GM18508 (cell line): ENCODE results near the gene NDC1.
"Not testable (repeated sequence)": the region's sequence is repeated elsewhere in the genome, so short reads cannot be mapped to it uniquely, and the experiment has no call there.

Experiments
- ATAC-seq: cut with Tn5 transposase; IDR thresholded peaks from one replicate; pipeline ENCODE4 v1.9.1; 2021; ENCODE audit warnings: moderate number of reproducible peaks; ENCODE audit not compliant: insufficient read depth, unreplicated experiment

The NDC1 gene

DNA sequence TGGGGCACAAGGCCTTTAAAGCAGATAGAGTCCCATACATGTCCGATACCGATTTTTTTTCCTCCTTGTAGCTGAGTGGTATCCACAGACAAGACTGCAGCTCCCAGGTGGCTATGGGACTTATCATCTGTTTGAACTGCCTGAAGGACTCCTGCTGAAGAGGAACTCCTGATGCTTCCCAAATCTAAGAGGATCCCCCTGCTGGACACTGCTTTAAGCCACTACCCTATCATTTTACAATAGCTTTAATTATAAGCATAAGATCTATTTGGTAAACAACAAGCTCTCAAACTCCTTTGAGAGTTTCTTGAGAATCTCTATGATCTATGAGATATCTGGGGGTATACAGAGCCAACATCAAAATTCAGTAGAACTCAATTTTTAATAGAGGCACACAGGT lies 11.7 kb downstream of the NDC1 start:
- ATAC-seq, result no peak

DNA sequence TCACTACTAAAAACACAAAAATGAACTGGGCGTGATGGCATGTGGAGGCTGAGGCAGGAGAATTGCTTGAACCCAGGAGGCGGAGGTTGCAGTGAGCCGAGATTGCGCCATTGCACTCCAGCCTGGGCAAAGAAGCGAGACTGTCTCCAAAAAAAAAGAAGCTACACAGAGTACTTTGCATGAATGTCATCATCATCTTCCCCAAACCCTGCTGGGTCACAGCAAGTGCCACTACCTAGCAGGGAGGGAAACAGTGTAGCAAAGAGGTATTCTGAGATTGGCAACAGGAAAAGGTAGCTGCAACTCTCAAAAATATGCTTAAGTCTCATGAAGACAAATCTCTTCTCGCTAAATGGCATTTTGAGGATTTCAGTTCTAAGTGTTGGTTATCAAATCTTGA lies 12.8 kb downstream of the NDC1 start:
- ATAC-seq, result no peak

DNA sequence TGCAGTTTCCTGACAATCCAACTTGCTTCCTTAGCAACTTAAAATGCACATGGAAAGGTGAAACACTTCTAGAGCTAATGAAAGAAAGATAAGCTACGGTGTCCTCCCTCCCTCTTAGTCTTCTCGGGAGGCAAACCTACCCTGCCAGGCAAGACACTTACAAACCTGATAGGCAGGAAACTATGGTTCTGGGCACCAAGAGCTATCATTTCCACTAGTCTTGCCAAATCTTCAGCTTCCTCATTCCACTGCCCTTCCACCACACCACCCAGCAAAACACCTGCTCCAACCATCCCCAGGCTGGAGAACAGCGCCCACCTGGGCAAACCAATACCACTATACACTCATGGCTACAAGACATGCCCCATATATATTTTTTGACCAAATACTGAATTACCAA lies 15.2 kb downstream of the NDC1 start:
- ATAC-seq, result no peak

DNA sequence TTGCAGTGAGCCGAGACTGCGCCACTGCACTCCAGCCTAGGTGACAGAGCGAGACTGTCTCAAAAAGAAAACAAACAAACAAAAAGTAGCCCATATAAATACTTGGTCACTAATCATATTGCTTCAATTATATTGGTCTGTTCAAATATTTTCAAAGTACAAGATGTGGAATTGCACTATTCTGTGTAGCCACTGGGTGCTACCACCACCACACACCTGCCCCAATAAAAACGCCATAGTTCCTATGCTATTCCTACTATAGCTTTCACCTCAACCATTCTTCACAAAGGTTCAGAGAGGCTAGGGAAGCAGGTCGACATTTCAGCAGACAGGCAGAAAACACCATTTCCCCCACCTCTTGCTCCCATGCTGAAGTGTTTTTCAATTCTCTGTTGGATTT lies 16.7 kb downstream of the NDC1 start:
- no peak for ATAC-seq

DNA sequence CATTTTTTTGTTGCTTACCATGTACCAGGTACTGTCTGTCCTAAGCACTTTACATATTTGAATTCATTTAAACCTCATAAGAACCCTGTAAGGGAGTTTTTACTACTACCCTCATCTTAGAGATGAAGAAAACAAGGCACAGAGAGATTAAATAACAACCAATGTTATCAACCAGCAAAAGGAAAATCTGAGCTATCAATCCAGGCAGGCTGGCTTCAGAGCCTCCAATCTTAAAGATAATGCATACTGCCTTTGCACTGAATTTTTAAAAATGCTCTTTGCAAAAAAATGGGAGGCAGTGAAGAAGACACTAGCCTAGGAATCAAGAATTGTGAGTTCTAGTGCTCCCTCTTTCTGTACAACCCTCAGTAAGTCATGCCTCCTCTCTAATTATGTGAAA lies 18.7 kb downstream of the NDC1 start:
- no peak for ATAC-seq

DNA sequence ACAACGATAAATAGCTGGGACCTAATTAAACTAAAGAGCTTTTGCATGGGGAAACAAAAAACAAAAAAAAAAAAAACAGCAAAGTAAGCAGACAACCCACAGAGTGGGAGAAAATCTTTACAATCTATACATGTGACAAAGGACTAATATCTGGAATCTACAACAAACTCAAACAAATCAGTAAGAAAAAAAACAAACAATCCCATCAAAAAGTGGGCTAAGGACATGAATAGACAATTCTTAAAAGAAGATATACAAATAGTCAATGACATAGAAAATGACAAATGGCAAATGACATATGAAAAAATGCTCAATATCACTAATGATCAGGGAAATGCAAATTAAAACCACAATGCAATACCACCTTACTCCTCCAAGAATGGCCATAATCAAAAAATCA lies 21.5 kb downstream of the NDC1 start:
- not testable (repeated sequence) for ATAC-seq

DNA sequence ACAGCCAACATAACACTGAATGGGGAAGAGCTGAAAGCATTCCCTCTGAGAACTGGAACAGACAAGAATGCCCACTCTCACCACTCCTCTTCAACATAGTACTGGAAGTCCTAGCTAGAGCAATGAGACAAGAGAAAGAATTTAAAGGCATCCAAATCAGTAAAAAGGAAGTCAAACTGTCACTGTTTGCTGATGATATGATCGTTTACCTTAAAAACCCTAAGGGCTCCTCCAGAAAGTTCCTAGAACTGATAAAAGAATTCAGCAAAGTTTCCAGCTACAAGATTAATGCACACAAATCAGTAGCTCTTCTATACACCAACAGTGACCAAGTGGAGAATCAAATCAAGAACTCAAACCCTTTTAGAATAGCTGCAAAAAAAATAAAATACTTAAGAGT lies 22.6 kb downstream of the NDC1 start:
- not testable (repeated sequence) for ATAC-seq

DNA sequence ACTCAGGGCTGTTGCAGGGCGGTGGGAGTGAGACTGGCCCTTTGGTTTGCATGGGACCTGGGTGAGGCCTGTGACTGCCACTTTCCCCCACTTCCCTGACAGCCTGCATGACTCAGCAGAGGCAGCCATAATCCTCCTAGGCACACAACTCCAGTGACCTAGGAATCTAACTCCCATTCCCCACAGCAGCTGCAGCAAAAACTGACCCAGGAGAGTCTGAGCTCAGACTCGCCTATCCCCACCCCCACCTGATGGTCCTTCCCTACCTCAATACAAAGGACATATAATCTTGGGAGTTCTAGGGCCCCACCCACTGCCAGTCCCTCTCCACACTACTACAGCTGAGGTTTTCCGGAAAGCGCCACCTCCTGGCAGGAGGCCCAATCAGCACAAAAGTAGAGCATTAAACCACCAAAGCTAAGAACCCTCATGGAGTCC lies 26.7 kb downstream of the NDC1 start:
- no peak for ATAC-seq

DNA sequence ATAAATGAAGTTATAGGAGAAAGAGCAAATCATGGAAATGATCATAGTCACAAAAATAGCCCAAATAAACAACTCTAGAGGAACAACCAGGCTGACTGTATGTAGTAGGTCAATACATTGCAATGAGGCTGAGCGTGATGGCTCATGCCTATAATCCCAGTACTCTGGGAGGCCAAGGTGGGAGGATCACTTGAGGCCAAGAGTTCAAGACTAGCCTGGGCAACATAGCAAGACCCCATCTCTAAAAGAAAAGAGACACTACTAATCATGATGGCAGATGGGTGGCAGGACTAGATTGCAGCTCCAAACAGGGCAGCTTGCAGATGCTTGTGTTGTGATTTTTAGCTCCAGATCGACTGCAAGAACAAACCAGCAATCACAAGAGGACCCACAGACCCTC lies 27.6 kb downstream of the NDC1 start:
- no peak for ATAC-seq

DNA sequence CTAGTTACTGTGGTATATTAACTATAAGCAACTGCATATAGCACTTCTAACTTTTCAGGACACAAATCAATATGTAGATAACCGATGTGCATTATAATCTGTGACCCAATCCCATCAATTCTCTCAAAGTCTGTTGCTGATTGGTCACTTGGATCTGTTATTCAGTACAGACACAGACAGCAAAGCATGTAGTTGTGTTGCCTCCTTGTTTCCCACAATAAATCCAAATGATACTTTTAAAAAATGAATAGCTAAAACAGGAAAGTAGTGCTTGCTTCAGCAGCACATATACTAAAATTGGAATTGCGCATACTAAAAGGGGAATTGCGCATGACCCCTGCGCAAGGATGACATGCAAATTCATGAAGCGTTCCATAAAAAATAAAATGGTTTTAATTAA lies 28.1 kb downstream of the NDC1 start:
- no peak for ATAC-seq

DNA sequence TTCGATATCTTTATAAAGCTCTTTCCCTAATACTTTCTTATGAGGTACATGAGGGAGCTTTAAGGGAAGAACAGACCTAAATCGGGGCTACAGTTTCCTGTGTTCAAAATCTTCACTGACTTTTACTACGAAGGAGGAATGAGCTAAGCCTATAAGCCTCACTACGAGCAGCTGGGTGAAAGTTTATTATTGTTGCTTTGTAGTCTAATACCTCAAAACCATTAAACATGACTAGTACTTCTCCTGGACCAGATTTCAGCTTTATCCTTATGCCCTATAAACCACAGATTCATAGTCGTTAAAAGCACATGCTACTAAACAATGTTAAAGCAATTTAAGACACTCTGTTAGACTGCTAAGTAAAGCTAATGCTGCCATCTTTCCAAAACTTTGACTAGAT lies 30.2 kb downstream of the NDC1 start:
- no peak for ATAC-seq

DNA sequence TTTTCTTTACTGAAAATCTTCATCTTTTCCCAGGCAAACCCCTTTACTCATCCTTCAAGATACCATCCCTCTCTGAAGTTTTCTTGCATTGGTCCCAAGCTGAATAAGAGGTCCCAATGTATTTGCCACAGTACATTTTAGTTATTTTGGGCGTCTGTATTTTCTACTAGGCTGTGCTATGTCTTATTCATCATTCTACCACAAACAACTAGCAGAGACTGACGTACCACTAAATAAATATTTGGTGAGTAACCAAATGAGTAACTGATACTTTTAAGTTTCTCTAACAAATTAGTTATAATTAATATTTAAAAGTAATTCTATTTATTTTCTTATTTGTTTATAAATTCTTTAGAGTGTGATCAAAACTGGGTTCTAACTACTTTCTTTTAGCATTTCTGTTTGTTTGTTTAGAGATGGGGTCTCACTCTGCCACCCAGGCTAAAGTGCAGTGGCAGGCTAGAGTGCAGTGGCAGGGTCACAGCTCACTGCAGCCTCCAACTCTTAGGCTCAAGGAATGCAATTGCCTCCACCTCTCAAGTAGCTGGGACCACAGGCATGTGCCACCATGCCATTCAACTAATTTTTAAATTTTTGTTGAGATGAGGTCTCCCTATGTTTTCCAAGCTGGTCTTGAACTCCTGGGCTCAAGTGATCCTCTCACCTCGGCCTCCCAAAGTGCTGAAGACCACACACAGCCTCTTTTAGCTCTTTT lies 33.1 kb downstream of the NDC1 start:
- ATAC-seq, result no peak

DNA sequence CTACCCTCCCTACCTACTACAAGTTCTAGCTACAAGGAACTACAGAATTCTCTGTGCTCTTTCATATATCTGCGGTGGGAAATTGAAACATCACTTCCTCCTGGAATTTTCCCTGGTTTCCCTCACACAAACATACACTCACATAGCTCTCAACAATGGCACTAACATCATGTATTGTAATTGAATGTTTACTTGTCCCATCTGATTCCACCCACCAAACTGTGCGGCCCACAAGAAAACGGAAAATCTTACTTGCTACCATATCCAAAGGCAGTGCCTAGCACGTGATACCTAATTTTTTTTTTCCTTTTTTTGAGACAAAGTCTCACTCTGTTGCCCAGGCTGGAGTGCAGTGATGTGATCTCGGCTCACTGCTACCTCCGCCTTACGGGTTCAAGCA lies 33.9 kb downstream of the NDC1 start:
- ATAC-seq, result no peak

DNA sequence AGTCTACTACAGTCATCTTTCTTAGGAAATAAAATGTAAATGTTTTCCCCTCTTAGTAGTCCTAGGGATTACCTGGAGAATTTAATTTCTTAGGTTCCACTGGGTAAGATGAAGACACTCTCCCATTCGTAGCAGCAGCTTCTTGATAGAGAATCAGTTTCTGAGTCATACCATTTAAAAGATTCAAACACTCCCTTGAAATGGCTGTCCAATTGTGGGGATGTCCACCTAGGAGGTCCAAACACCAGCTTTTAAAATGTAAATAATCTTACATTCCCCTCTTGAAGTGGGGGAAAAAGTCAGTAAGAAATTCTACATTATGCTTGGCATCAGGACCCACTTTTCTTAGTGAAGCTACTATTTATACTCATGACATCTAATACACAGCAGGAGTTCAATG lies 37.5 kb downstream of the NDC1 start:
- no peak for ATAC-seq

DNA sequence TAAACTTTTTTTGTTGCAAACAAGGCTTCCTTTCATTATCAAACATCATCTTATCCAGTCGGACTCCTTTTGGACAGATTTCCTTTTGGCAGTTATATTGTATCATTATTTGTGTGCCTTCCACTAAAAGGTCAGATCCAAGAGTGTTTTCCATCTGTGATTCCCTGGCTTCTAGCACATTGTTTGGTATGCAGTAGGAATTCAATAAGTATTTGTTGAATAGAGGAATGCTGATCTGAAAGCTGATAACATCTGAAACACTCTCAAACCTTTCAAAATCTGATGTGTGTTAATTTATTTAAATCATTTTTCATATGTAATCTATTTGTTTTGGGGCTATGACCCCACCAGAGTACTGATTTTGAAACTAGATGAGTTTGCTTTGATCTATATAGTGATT lies 39.0 kb downstream of the NDC1 start:
- no peak for ATAC-seq

DNA sequence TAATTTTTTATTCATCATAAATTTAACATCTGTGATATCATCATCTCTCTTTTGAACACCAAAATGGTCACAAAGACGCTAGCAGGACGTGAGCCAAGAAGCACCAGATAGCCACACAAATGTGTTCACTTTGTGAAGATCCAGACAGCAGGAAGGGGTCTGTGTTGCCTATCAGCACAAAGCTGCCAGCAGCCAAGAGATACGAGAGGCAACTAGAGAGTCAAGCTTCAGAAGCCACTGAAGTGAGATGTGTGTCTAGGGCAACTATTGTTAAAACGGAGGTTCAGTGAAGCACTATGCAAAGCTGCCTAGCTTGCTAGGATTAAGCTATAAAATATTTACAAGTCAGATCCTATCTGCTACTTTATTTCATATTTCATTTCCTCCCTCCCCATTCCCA lies 45.3 kb downstream of the NDC1 start:
- no peak for ATAC-seq

DNA sequence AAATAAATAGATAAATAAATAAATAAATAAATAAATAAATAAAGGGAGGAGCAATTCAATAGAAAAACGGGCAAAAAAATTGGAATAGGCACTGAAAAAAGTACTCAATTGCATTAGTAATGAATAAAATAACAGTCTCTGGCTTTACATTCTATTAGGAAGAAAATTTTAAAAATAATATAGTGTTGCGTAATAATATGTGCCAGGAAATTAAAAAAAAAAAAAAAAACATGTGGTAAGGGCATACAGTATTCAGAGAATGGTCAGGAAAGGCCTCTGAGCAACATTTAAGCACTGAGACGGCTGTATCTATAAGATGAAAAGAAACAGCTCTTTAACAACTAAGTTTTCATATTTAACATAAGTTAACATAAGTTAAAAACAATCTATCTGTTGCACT lies 50.4 kb downstream of the NDC1 start:
- ATAC-seq, result no peak

DNA sequence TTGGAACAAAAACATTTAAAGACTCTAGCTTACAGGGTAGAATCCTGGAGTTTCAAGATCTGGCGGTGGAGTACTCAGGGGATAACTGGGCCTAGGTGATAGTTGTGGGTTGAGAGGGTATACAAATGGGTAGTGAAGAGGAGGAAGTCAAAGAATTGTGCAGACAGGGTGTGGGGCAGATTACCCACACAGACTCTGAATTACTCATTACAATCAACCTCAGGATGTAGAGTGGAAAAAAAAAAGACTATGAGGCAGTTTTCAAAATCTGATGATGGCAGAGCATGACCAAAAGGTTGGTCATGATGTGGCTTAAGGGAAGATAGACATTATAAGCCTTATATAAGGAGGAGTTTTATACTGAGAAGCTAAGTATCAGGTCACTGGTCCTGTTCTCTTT lies 55.0 kb downstream of the NDC1 start:
- ATAC-seq, result no peak

DNA sequence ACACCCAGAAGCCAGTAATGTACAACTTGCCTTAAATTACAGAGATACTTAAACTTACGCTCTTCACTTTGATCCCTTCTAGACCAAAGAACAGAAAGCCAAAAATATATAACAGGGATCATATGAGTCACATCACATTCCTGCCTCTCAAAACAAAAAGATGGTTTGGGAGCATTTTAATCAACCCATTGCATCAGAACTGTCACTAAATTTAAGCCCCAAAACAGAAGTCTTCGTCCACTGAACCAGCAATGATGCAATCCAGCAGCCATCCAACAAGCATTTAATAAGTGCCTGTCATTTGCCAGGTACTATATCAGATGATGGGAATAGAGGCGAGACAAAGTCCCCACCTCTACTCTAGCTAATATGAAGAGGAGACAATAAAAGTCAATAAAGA lies 56.4 kb downstream of the NDC1 start:
- ATAC-seq, result no peak

DNA sequence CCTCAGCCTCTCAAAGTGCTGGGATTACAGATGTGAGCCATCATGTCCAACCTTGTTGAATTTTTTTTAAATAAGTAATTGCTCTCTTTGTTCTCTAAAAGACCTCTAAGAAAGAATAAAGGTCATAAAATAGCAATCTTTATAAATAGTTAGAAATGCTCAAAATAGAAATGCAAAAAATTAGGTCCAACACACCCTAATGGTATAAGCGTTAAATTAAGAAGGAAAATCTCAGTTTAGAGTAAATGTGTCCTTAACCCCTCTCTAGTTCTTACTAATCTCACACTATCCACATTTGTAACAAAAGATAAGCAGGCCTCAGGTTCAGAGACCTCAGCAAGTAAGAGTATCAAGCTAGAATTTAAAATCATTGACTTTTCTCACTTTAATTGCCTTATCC lies 60.8 kb downstream of the NDC1 start:
- ATAC-seq, result no peak

DNA sequence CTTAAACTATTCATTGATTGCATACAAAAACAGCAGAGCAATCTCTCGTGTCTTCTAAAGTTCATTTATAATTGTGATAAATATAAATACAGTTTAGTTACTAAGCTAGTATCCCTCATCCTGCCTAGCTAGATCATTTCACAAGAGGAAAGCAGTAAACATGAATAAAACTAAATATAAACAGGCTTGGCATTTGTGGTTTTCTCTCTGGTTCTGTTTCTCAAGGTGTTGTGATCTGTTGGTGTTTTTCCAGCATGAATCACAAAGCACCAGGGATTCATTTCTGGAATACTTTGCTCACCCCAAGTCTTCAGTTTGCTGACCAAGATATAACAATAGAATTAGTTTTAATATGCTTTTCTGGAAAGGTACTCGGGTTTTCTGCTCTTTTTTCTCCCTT lies 66.4 kb downstream of the NDC1 start:
- ATAC-seq, result no peak

DNA sequence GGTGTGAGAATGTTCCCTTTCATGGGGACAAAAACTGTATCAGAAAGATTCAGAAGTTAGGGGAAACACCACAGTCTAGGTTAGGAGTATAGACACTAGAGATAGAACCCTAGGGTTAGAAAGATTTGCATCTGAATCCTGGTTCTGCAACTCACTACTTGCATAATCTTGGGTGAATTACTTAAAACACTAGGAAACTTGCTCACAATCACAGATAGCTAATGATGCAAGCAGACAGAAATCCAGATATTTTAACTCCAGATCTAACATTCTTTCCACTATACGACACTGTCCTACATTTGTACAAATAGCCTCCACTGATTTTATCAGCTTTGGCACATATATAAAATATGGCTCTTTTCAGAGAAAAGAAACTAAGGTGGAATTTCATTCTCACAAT lies 68.3 kb downstream of the NDC1 start:
- no peak for ATAC-seq

DNA sequence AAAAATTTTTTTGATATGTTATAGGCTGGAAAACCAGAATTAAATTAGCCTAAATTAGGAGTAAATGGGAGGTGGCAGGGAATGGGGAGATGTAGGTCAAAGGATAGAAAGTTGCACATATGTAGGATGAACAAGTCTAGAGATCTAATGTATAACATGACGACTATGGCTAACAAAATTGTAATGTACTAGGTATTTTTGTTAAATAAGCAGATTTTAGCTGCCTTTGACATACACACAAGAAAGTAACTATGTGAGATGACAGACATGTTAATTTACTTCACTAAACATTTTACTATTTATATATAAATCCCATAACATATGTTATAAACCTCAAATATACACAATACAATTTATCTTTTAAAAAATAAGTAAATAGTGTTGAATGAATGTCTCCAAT lies 68.9 kb downstream of the NDC1 start:
- no peak for ATAC-seq
